HCT116 (cell line): Measurements from ENCODE around the gene MEP1B. TPM values are rescaled to one million over a fixed set of nuclear protein-coding genes. Genes with fewer than 3 reads are reported as not detected.

ENCODE experiments used
- ATAC-seq: fragments of 200-7000 bp; cut with Tn5 transposase; 2 replicates; pipeline ENCODE4 v1.9.1; 2020; ENCODE audit warnings: mild to moderate bottlenecking, moderate library complexity
- BruUV-seq: library from RNA; stranded (reverse); fragments of 400-500 nt; replicated peaks from 2 replicates; lab custom pipeline; 2021; lab: Mats Ljungman, UMichigan
- CTCF ChIA-PET: fragments of 300-600 bp; sonication (Branson Sonifier 250); formaldehyde crosslinking; loops from one replicate; lab custom pipeline; 2021; ENCODE audit warnings: antibody characterized with exemption; lab: Charles Lee
- POLR2A ChIA-PET: fragments of 300-600, 350-600 bp; sonication (Branson Sonifier 250); formaldehyde crosslinking; loops from one replicate; lab custom pipeline; 2021; ENCODE audit warnings: antibody characterized with exemption; lab: Charles Lee
- RAD21 ChIA-PET, 2 experiments: fragments of 300-600 bp; sonication (Branson Sonifier 250); formaldehyde crosslinking; loops; one replicate each; lab custom pipeline; 2023; ENCODE audit warnings: low total read pairs in 2 of 2; ENCODE audit not compliant: uncharacterized antibody in 2 of 2, unreplicated experiment in 2 of 2, low non-redundant PET in 1 of 2; lab: Charles Lee
- DNase-seq: peaks from one replicate; pipeline ENCODE4 v3.0.0-alpha.2; 2010; ENCODE audit warnings: low read depth, low spot score
- H2AFZ ChIP-seq: fragments of 200-600 bp; shearing (Covaris generic), sonication (generic); 2 replicates; pipeline ENCODE4 v1.6.1; 2017; ENCODE audit warnings: low read depth, mixed run types, mixed read lengths, antibody characterized with exemption, low read length; ENCODE audit not compliant: poor library complexity, severe bottlenecking
- H3K27ac ChIP-seq: 2 replicates; pipeline ENCODE4 v1.5.1; 2012; ENCODE audit warnings: low read depth, low read length
- H3K27me3 ChIP-seq: fragments of 200-600 bp; sonication (generic); 2 replicates; pipeline ENCODE4 v1.6.1; 2016; ENCODE audit warnings: mixed run types, low read length, mixed read lengths; ENCODE audit not compliant: insufficient read depth
- H3K36me3 ChIP-seq, 2 experiments: fragments of 200-500 bp in 1 of 2; fragments of 200-600 bp in 1 of 2; sonication (Bioruptor generic) in 1 of 2; sonication (generic) in 1 of 2; 2 replicates each; pipeline versions ENCODE4 v1.5.1 to v1.6.1; 2014 to 2016; ENCODE audit warnings: low read length in 2 of 2, inconsistent platforms in 1 of 2, mixed read lengths in 1 of 2, mixed run types in 1 of 2; ENCODE audit not compliant: insufficient read depth in 2 of 2, control insufficient read depth in 1 of 2
- H3K4me1 ChIP-seq, 2 experiments: fragments of 200-600 bp in 1 of 2; sonication (generic) in 1 of 2; 2 replicates each; pipeline versions ENCODE4 v1.5.1 to v1.6.1; 2012 to 2017; ENCODE audit warnings: low read length in 2 of 2, inconsistent platforms in 1 of 2, mild to moderate bottlenecking in 1 of 2, mixed read lengths in 1 of 2, mixed run types in 1 of 2, moderate library complexity in 1 of 2; ENCODE audit not compliant: insufficient read depth in 2 of 2, control insufficient read depth in 1 of 2
- H3K4me2 ChIP-seq: fragments of 200-600 bp; sonication (generic); 2 replicates; pipeline ENCODE4 v1.6.1; 2017; ENCODE audit warnings: mixed run types, low read length, mixed read lengths
- H3K4me3 ChIP-seq, 2 experiments: fragments of 200-600 bp in 1 of 2; sonication (generic) in 1 of 2; replicated peaks in 1 of 2; 2 replicates each; pipeline ENCODE4 v1.5.1; 2011 to 2016; ENCODE audit warnings: low read length in 2 of 2, control low read depth in 1 of 2, low read depth in 1 of 2, mild to moderate bottlenecking in 1 of 2, mixed read lengths in 1 of 2, mixed run types in 1 of 2
- H3K79me2 ChIP-seq: fragments of 200-600 bp; sonication (generic); 2 replicates; pipeline ENCODE4 v1.6.1; 2017; ENCODE audit warnings: mild to moderate bottlenecking, mixed run types, low read length, moderate library complexity, mixed read lengths; ENCODE audit not compliant: insufficient read depth
- H3K9ac ChIP-seq: fragments of 200-600 bp; sonication (generic); 2 replicates; pipeline ENCODE4 v1.6.1; 2016; ENCODE audit warnings: low read length, mixed read lengths
- H3K9me2 ChIP-seq: fragments of 200-600 bp; sonication (generic), shearing (Covaris generic); 2 replicates; pipeline ENCODE4 v1.6.1; 2017; ENCODE audit warnings: mixed run types, mild to moderate bottlenecking, moderate library complexity; ENCODE audit not compliant: insufficient read depth
- H3K9me3 ChIP-seq, 2 experiments: fragments of 200-500 bp in 1 of 2; fragments of 200-600 bp in 1 of 2; sonication (Bioruptor generic) in 1 of 2; sonication (generic) in 1 of 2; 2 replicates each; pipeline ENCODE4 v1.6.1; 2014 to 2017; ENCODE audit warnings: low read length in 2 of 2, mixed read lengths in 2 of 2, inconsistent platforms in 1 of 2, low read depth in 1 of 2, mild to moderate bottlenecking in 1 of 2, mixed run types in 1 of 2, moderate library complexity in 1 of 2; ENCODE audit not compliant: control insufficient read depth in 1 of 2, insufficient read depth in 1 of 2
- H4K20me1 ChIP-seq: fragments of 200-600 bp; sonication (generic), shearing (Covaris generic); 2 replicates; pipeline ENCODE4 v1.6.1; 2017; ENCODE audit warnings: mixed run types, mild to moderate bottlenecking, moderate library complexity; ENCODE audit not compliant: insufficient read depth
- CBX3 ChIP-seq: IDR thresholded peaks from 2 replicates; pipeline ENCODE4 v1.6.1; 2012; ENCODE audit warnings: low read depth
- CEBPB ChIP-seq: IDR thresholded peaks from 2 replicates; pipeline ENCODE4 v1.6.1; 2012; ENCODE audit warnings: low read depth
- EZH2 ChIP-seq: fragments of 200-600 bp; sonication (generic); IDR thresholded peaks from 2 replicates; pipeline ENCODE4 v1.6.1; 2017; ENCODE audit warnings: antibody characterized with exemption, mixed run types
- EZH2phosphoT487 ChIP-seq: fragments of 200-600 bp; IDR thresholded peaks from 2 replicates; pipeline ENCODE4 v1.6.1; 2018; ENCODE audit warnings: antibody characterized with exemption, borderline replicate concordance
- RAD21 ChIP-seq: IDR thresholded peaks from 2 replicates; pipeline ENCODE4 v1.6.1; 2012; ENCODE audit warnings: low read depth, mild to moderate bottlenecking
- SRF ChIP-seq: IDR thresholded peaks from 2 replicates; pipeline ENCODE4 v1.6.1; 2012; ENCODE audit warnings: low read depth
- intact Hi-C: fragments of 100-400 bp; cut with micrococcal nuclease; formaldehyde crosslinking; loops from 2 replicates; pipeline ENCODE4 v1.10.0; 2022
- total RNA-seq: library from RNA; stranded (reverse); gene quantifications from one replicate; pipeline ENCODE4 v1.2.1, GENCODE V29; 2021; ENCODE audit not compliant: unreplicated experiment
- TF ChIP-seq, protein P1 (sequence below): IDR thresholded peaks from 2 replicates; pipeline ENCODE4 v1.6.1; 2012
- TF ChIP-seq, protein P2 (sequence below): IDR thresholded peaks from 2 replicates; pipeline ENCODE4 v1.6.1; 2012
- TF ChIP-seq, protein P3 (sequence below): IDR thresholded peaks from 2 replicates; pipeline ENCODE4 v1.6.1; 2011; ENCODE audit warnings: mild to moderate bottlenecking, low read length, moderate library complexity; ENCODE audit not compliant: insufficient replicate concordance; ENCODE audit errors: extremely low read depth

Gene MEP1B
- total RNA-seq, 1 experiment from 2014 or later: not detected

DNA sequence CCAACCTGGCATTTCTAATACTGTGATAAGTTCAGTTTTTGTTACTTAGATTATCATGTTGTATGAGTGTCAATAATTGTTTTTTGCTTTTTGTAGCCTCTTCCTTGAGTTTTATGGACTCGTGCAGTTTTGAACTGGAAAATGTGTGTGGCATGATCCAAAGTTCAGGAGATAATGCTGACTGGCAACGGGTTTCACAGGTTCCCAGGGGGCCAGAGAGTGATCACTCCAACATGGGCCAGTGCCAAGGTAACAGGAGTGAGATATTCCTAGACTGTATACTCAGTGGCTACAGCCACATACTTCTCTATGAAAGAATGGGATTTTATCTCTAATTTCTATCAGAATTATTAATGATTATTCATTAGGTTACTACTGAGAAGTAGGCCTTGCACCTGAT is 18.2 kb downstream of the MEP1B start:
- ChIA-PET POLR2A (no interaction called here), CTCF (no interaction called here), RAD21 (no interaction called here)
- Histone ChIP-seq H3K79me2 (no peaks in the 10 kb centered on the region), H3K4me2 (no peak overlapping the region), H4K20me1 (no peaks in the 10 kb centered on the region), H3K9me2 (no peaks in the 10 kb centered on the region), H3K4me1 (no peaks in the 10 kb centered on the region), H2AFZ (no peak overlapping the region), H3K36me3 (no peaks in the 10 kb centered on the region), H3K27ac (no peak overlapping the region), H3K9ac (no peak overlapping the region), H3K9me3 (no peaks in the 10 kb centered on the region), H3K27me3 (no peaks in the 10 kb centered on the region), H3K4me3 (no peak overlapping the region)
- intact Hi-C loops: no loop called here
- no peak for TF ChIP-seq SRF
- TF ChIP-seq, protein P1, sequence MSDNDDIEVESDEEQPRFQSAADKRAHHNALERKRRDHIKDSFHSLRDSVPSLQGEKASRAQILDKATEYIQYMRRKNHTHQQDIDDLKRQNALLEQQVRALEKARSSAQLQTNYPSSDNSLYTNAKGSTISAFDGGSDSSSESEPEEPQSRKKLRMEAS: no peak
- TF ChIP-seq CEBPB: no peak
- TF ChIP-seq, protein P2, sequence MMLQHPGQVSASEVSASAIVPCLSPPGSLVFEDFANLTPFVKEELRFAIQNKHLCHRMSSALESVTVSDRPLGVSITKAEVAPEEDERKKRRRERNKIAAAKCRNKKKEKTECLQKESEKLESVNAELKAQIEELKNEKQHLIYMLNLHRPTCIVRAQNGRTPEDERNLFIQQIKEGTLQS: no peak
- no peak for TF ChIP-seq EZH2
- no peak for TF ChIP-seq EZH2phosphoT487
- no peak for TF ChIP-seq CBX3
- DNase-seq (no peak), ATAC-seq (no peak)
- BruUV-seq: no TSS peak

DNA sequence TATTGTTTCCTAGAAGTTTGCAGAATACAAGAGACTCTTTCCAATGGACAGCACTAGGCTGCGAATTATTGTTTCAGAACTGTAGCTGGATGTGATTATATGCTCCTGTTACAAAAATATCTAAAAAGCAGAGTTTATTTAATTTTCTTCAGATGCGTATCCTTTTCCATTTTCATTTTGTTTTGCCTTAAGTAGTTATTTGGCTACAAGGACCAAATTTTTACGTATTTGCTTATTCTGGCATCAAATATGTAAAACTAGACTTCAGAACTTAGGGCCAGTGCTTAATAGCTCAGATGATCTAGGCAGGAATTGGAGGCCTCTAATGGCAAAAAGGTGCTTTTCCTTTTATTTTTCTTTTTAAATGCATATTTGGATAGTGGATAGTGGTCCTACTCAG is 18.7 kb downstream of the MEP1B start:
- ChIA-PET CTCF (no interaction called here), RAD21 (no interaction called here), POLR2A (no interaction called here)
- H3K4me2 ChIP-seq: no peak overlapping the region
- no peak overlapping the region for H3K4me3 ChIP-seq
- intact Hi-C loops: no loop called here
- no peaks in the 10 kb centered on the region for H3K4me1 ChIP-seq
- H3K27me3 ChIP-seq: no peaks in the 10 kb centered on the region
- no peak overlapping the region for H2AFZ ChIP-seq
- ATAC-seq (no peak), DNase-seq (no peak)
- TF ChIP-seq CEBPB: no peak
- no peak for TF ChIP-seq RAD21
- TF ChIP-seq, protein P3, sequence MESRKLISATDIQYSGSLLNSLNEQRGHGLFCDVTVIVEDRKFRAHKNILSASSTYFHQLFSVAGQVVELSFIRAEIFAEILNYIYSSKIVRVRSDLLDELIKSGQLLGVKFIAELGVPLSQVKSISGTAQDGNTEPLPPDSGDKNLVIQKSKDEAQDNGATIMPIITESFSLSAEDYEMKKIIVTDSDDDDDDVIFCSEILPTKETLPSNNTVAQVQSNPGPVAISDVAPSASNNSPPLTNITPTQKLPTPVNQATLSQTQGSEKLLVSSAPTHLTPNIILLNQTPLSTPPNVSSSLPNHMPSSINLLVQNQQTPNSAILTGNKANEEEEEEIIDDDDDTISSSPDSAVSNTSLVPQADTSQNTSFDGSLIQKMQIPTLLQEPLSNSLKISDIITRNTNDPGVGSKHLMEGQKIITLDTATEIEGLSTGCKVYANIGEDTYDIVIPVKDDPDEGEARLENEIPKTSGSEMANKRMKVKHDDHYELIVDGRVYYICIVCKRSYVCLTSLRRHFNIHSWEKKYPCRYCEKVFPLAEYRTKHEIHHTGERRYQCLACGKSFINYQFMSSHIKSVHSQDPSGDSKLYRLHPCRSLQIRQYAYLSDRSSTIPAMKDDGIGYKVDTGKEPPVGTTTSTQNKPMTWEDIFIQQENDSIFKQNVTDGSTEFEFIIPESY: no peak
- H4K20me1 ChIP-seq: no peaks in the 10 kb centered on the region
- no TSS peak for BruUV-seq
- H3K9ac ChIP-seq: no peak overlapping the region
- no peaks in the 10 kb centered on the region for H3K9me3 ChIP-seq
- H3K36me3 ChIP-seq: no peaks in the 10 kb centered on the region
- H3K79me2 ChIP-seq: no peaks in the 10 kb centered on the region
- no peaks in the 10 kb centered on the region for H3K9me2 ChIP-seq
- no peak overlapping the region for H3K27ac ChIP-seq
